ENCODE measurements around the gene MEIOB. TPM values are rescaled to one million over a fixed set of nuclear protein-coding genes. Genes with fewer than 3 reads are reported as not detected.

Gene MEIOB
- total and polyA plus RNA-seq, 8 donors, result 0.13 TPM; not detected in 7

GRCh38 chr16:1787056-1787321, 85.0 kb downstream of the MEIOB start:
- intact Hi-C loops (cut with DNase I; ENCODE audit: low total_unique reads), result no loop called here
- H3K4me1 ChIP-seq, result peaks cover 23 to 39% (median 36%) of the 10 kb centered on the region in 4 donors
- no peak for TF ChIP-seq POLR2A (IDR thresholded peaks at IDR 0.05)
- H3K4me3 ChIP-seq, result no peak overlapping the region
- H3K27me3 ChIP-seq, result no peaks in the 10 kb centered on the region
- H3K9me3 ChIP-seq, result no peaks in the 10 kb centered on the region
- peak in 1 of 2 donors; percentile 0 for DNase-seq
- peaks cover 17 to 70% (median 69%) of the 10 kb centered on the region in 4 donors for H3K36me3 ChIP-seq
- H3K27ac ChIP-seq, result no peak overlapping the region
- WGBS, 5 donors, result 80 to 94% (median 88%) methylated on average over 3 to 6 of the region's 6 CpGs

- peaks cover 17 to 65% (median 64%) of the 10 kb centered on the region in 4 donors for H3K36me3 ChIP-seq
Observed at GRCh38 chr16:1786242-1787055, 85.5 kb downstream of the MEIOB start.

GRCh38 chr16:1785846-1786170, 86.2 kb downstream of the MEIOB start:
- no peaks in the 10 kb centered on the region for H3K27me3 ChIP-seq
- H3K4me3 ChIP-seq, result no peak overlapping the region
- peak in 1 of 2 donors; percentile 4 for DNase-seq
- WGBS, 5 donors, result 84 to 88% (median 85%) methylated on average over 10 to 14 of the region's 14 CpGs
- peaks cover 18 to 62% (median 61%) of the 10 kb centered on the region in 4 donors for H3K36me3 ChIP-seq
- H3K27ac ChIP-seq, result no peak overlapping the region
- TF ChIP-seq POLR2A (IDR thresholded peaks at IDR 0.05), result no peak
- H3K4me1 ChIP-seq, result peaks cover 33 to 51% (median 48%) of the 10 kb centered on the region in 4 donors
- no peaks in the 10 kb centered on the region for H3K9me3 ChIP-seq
- intact Hi-C loops (cut with DNase I; ENCODE audit: low total_unique reads), result no loop called here

More at GRCh38 chr16:1786242-1787055, 85.5 kb downstream of the MEIOB start:
- peak in 1 of 2 donors; percentile 8 for DNase-seq
- Histone ChIP-seq H3K4me3 (no peak overlapping the region), H3K4me1 (peaks cover 27 to 44% (median 41%) of the 10 kb centered on the region in 4 donors), H3K27ac (no peak overlapping the region), H3K27me3 (no peaks in the 10 kb centered on the region), H3K9me3 (no peaks in the 10 kb centered on the region)
- 82 to 93% (median 87%) methylated on average over 23 to 51 of the region's 51 CpGs for WGBS, 5 donors
- TF ChIP-seq CTCF (IDR thresholded peaks at IDR 0.05) (no peak), POLR2A (IDR thresholded peaks at IDR 0.05) (no peak), EP300 (IDR thresholded peaks at IDR 0.05) (no peak), POLR2AphosphoS5 (IDR thresholded peaks at IDR 0.05) (no peak)
- intact Hi-C loops (cut with DNase I; ENCODE audit: low total_unique reads), result no loop called here

GRCh38 chr16:1784977-1785845, 86.8 kb downstream of the MEIOB start:
- Histone ChIP-seq H3K27me3 (no peaks in the 10 kb centered on the region), H3K9me3 (no peaks in the 10 kb centered on the region), H3K4me3 (no peak overlapping the region), H3K27ac (no peak overlapping the region), H3K36me3 (peaks cover 24 to 62% (median 61%) of the 10 kb centered on the region in 4 donors), H3K4me1 (peaks cover 35 to 57% (median 53%) of the 10 kb centered on the region in 4 donors)
- 85 to 89% (median 86%) methylated on average over 25 to 26 of the region's 26 CpGs for WGBS, 5 donors
- TF ChIP-seq CTCF (IDR thresholded peaks at IDR 0.05) (no peak), POLR2AphosphoS5 (IDR thresholded peaks at IDR 0.05) (no peak), EP300 (IDR thresholded peaks at IDR 0.05) (no peak), POLR2A (IDR thresholded peaks at IDR 0.05) (no peak)
- DNase-seq, result peak in 1 of 2 donors; percentile 2
- intact Hi-C loops (cut with DNase I; ENCODE audit: low total_unique reads), result no loop called here

Other genes starting within 250 kb of the MEIOB start
- gene JPT2, start 193.9 kb downstream of the MEIOB start, total RNA-seq, result 100 to 1,000 TPM in 1 of 5 donors, 10 to 100 TPM in 4; 13.4 to 118 (median 49.3) TPM
- gene JPT2, start 193.9 kb downstream of the MEIOB start, polyA plus RNA-seq, result 10 to 100 TPM; 24.3 to 34.4 (median 24.4) TPM
- gene MAPK8IP3, start 166.0 kb downstream of the MEIOB start, total RNA-seq, result 100 to 1,000 TPM in 3 of 5 donors, 10 to 100 TPM in 2; 42.6 to 320 (median 133) TPM
- gene MAPK8IP3, start 166.0 kb downstream of the MEIOB start, polyA plus RNA-seq, result 10 to 100 TPM; 10.1 to 38.9 (median 29.9) TPM
- 100 to 1,000 TPM in 2 of 5 donors, 10 to 100 TPM in 3; 18.7 to 420 (median 52.1) TPM for gene NME3, start 100.6 kb downstream of the MEIOB start, total RNA-seq
- 100 to 1,000 TPM; 116 to 194 (median 135) TPM for gene NME3, start 100.6 kb downstream of the MEIOB start, polyA plus RNA-seq
- gene EME2, start 99.4 kb downstream of the MEIOB start, total RNA-seq, result 10 to 100 TPM in 4 of 5 donors, 1 to 10 TPM in 1; 8.8 to 94.1 (median 34.4) TPM
- gene EME2, start 99.4 kb downstream of the MEIOB start, polyA plus RNA-seq, result 1 to 10 TPM; 2.6 to 7.9 (median 6.9) TPM
- 100 to 1,000 TPM in 1 of 5 donors, 10 to 100 TPM in 4; 21.1 to 204 (median 64.7) TPM for gene MRPS34, start 99.0 kb downstream of the MEIOB start, total RNA-seq
- gene MRPS34, start 99.0 kb downstream of the MEIOB start, polyA plus RNA-seq, result 100 to 1,000 TPM; 120 to 155 (median 126) TPM
- gene SPSB3, start 89.6 kb downstream of the MEIOB start, total RNA-seq, result 100 to 1,000 TPM in 1 of 5 donors, 10 to 100 TPM in 4; 22.2 to 186 (median 70.9) TPM
- 100 to 1,000 TPM in 1 of 3 donors, 10 to 100 TPM in 2; 54.2 to 111 (median 83.6) TPM for gene SPSB3, start 89.6 kb downstream of the MEIOB start, polyA plus RNA-seq
- gene NUBP2, start 89.2 kb downstream of the MEIOB start, total RNA-seq, result 100 to 1,000 TPM in 1 of 5 donors, 10 to 100 TPM in 4; 14.7 to 171 (median 54.8) TPM
- 10 to 100 TPM; 60.6 to 86.0 (median 74.7) TPM for gene NUBP2, start 89.2 kb downstream of the MEIOB start, polyA plus RNA-seq
- 10 to 100 TPM in 2 of 5 donors, 1 to 10 TPM in 2, not detected in 1; 2.9 to 24.6 (median 8.8) TPM for gene IGFALS, start 78.5 kb downstream of the MEIOB start, total RNA-seq
- 10 to 100 TPM in 1 of 3 donors, 1 to 10 TPM in 2; 2.4 to 21.0 (median 6.0) TPM for gene IGFALS, start 78.5 kb downstream of the MEIOB start, polyA plus RNA-seq
- 100 to 1,000 TPM in 1 of 5 donors, 10 to 100 TPM in 4; 30.3 to 119 (median 64.8) TPM for gene HAGH, start 45.3 kb downstream of the MEIOB start, total RNA-seq
- 10 to 100 TPM; 64.9 to 80.2 (median 73.5) TPM for gene HAGH, start 45.3 kb downstream of the MEIOB start, polyA plus RNA-seq
- 100 to 1,000 TPM in 1 of 5 donors, 10 to 100 TPM in 4; 16.7 to 484 (median 36.6) TPM for gene FAHD1, start 45.0 kb downstream of the MEIOB start, total RNA-seq
- 10 to 100 TPM; 15.4 to 37.7 (median 22.8) TPM for gene FAHD1, start 45.0 kb downstream of the MEIOB start, polyA plus RNA-seq
- gene HS3ST6, start 46.3 kb upstream of the MEIOB start, total RNA-seq, result not detected
- gene HS3ST6, start 46.3 kb upstream of the MEIOB start, polyA plus RNA-seq, result 1 to 10 TPM in 1 of 3 donors, not detected in 2; 1.6 TPM
- gene MSRB1, start 71.0 kb upstream of the MEIOB start, total RNA-seq, result 10 to 100 TPM in 3 of 5 donors, 1 to 10 TPM in 1, not detected in 1; 6.2 to 61.1 (median 16.3) TPM
- 10 to 100 TPM; 31.2 to 68.5 (median 48.9) TPM for gene MSRB1, start 71.0 kb upstream of the MEIOB start, polyA plus RNA-seq
- gene RPL3L, start 82.5 kb upstream of the MEIOB start, total RNA-seq, result not detected
- under 1 TPM in 2 of 3 donors, not detected in 1; 0.05 to 0.19 TPM for gene RPL3L, start 82.5 kb upstream of the MEIOB start, polyA plus RNA-seq
- gene NDUFB10, start 87.4 kb upstream of the MEIOB start, total RNA-seq, result 100 to 1,000 TPM in 1 of 5 donors, 10 to 100 TPM in 4; 28.6 to 119 (median 57.5) TPM
- 100 to 1,000 TPM; 242 to 285 (median 253) TPM for gene NDUFB10, start 87.4 kb upstream of the MEIOB start, polyA plus RNA-seq
- gene RPS2, start 92.7 kb upstream of the MEIOB start, total RNA-seq, result 1,000 to 10,000 TPM in 4 of 5 donors, 100 to 1,000 TPM in 1; 997 to 2,615 (median 1,653) TPM
- 1,000 to 10,000 TPM; 2,720 to 4,842 (median 2,788) TPM for gene RPS2, start 92.7 kb upstream of the MEIOB start, polyA plus RNA-seq
- not detected for gene RNF151, start 94.7 kb upstream of the MEIOB start, total RNA-seq
- gene RNF151, start 94.7 kb upstream of the MEIOB start, polyA plus RNA-seq, result not detected
- 100 to 1,000 TPM in 1 of 5 donors, 10 to 100 TPM in 3, 1 to 10 TPM in 1; 9.4 to 174 (median 26.3) TPM for gene TBL3, start 99.9 kb upstream of the MEIOB start, total RNA-seq
- gene TBL3, start 99.9 kb upstream of the MEIOB start, polyA plus RNA-seq, result 10 to 100 TPM; 32.7 to 52.7 (median 48.9) TPM
- 10 to 100 TPM in 1 of 5 donors, not detected in 4; 58.2 TPM for gene NOXO1, start 109.3 kb upstream of the MEIOB start, total RNA-seq
- gene NOXO1, start 109.3 kb upstream of the MEIOB start, polyA plus RNA-seq, result 1 to 10 TPM; 1.2 to 3.4 (median 2.6) TPM
- gene GFER, start 112.0 kb upstream of the MEIOB start, total RNA-seq, result 100 to 1,000 TPM in 1 of 5 donors, 10 to 100 TPM in 1, 1 to 10 TPM in 3; 3.1 to 313 (median 9.9) TPM
- 10 to 100 TPM; 31.2 to 50.6 (median 36.1) TPM for gene GFER, start 112.0 kb upstream of the MEIOB start, polyA plus RNA-seq
- 1 to 10 TPM in 1 of 5 donors, not detected in 4; 1.7 TPM for gene SYNGR3, start 117.8 kb upstream of the MEIOB start, total RNA-seq
- gene SYNGR3, start 117.8 kb upstream of the MEIOB start, polyA plus RNA-seq, result 1 to 10 TPM in 1 of 3 donors, not detected in 2; 1.3 TPM
- 10 to 100 TPM; 16.3 to 86.2 (median 34.8) TPM for gene ZNF598, start 137.7 kb upstream of the MEIOB start, total RNA-seq
- 10 to 100 TPM; 21.1 to 31.0 (median 21.4) TPM for gene ZNF598, start 137.7 kb upstream of the MEIOB start, polyA plus RNA-seq
- under 1 TPM in 1 of 5 donors, not detected in 4; 0.55 TPM for gene NPW, start 147.6 kb upstream of the MEIOB start, total RNA-seq
- gene NPW, start 147.6 kb upstream of the MEIOB start, polyA plus RNA-seq, result 10 to 100 TPM in 1 of 3 donors, 1 to 10 TPM in 2; 1.6 to 12.4 (median 2.4) TPM
- 100 to 1,000 TPM in 2 of 5 donors, 10 to 100 TPM in 3; 17.4 to 201 (median 95.5) TPM for gene NHERF2, start 154.7 kb upstream of the MEIOB start, total RNA-seq
- 100 to 1,000 TPM in 2 of 3 donors, 10 to 100 TPM in 1; 65.4 to 236 (median 157) TPM for gene NHERF2, start 154.7 kb upstream of the MEIOB start, polyA plus RNA-seq
- 100 to 1,000 TPM in 2 of 5 donors, 1 to 10 TPM in 3; 2.3 to 663 (median 9.5) TPM for gene NTHL1, start 175.7 kb upstream of the MEIOB start, total RNA-seq
- 10 to 100 TPM; 29.2 to 40.6 (median 36.6) TPM for gene NTHL1, start 175.7 kb upstream of the MEIOB start, polyA plus RNA-seq
- gene TSC2, start 175.8 kb upstream of the MEIOB start, total RNA-seq, result 100 to 1,000 TPM in 3 of 5 donors, 10 to 100 TPM in 2; 68.5 to 369 (median 118) TPM
- gene TSC2, start 175.8 kb upstream of the MEIOB start, polyA plus RNA-seq, result 10 to 100 TPM; 40.8 to 46.0 (median 41.1) TPM

All from stomach (tissue), 9 donors.